ENCODE measurements around the gene SENP3.

Gene SENP3

DNA sequence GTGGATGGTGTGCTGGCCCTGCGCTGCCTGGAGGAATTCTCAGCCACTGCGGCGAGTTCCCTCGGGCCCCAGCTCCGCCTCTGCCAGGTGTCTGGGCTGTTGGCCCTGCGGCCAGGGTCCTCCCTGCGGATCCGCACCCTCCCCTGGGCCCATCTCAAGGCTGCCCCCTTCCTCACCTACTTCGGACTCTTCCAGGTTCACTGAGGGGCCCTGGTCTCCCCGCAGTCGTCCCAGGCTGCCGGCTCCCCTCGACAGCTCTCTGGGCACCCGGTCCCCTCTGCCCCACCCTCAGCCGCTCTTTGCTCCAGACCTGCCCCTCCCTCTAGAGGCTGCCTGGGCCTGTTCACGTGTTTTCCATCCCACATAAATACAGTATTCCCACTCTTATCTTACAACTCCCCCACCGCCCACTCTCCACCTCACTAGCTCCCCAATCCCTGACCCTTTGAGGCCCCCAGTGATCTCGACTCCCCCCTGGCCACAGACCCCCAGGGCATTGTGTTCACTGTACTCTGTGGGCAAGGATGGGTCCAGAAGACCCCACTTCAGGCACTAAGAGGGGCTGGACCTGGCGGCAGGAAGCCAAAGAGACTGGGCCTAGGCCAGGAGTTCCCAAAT lies 4.5 kb upstream of the SENP3 start:
- no peak for DNase-seq

- DNase-seq = peak; percentile 63
These were observed 3.8 kb upstream of the SENP3 start for GRCh38 chr17:7557775-7558543.

DNA sequence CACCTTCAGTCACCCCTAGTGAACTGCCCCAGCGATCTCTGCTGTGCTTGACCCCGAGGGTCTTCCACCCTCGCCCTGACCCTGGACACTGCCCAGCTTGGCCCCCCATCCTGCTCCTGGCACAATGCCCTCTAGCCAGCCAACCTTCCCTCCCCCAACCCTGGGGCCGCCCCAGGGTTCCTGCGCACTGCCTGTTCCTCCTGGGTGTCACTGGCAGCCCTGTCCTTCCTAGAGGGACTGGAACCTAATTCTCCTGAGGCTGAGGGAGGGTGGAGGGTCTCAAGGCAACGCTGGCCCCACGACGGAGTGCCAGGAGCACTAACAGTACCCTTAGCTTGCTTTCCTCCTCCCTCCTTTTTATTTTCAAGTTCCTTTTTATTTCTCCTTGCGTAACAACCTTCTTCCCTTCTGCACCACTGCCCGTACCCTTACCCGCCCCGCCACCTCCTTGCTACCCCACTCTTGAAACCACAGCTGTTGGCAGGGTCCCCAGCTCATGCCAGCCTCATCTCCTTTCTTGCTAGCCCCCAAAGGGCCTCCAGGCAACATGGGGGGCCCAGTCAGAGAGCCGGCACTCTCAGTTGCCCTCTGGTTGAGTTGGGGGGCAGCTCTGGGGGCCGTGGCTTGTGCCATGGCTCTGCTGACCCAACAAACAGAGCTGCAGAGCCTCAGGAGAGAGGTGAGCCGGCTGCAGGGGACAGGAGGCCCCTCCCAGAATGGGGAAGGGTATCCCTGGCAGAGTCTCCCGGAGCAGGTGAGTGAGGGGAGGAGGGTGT lies 3.0 kb upstream of the SENP3 start, which contains the start of gene TNFSF13:
TSS of gene TNFSF13 (plus strand) at position 207 of the 776 bp plus-strand sequence. CDS start at position 497, 290 bp downstream.
- DNase-seq = no peak

- no peak for DNase-seq
These were observed 2.2 kb upstream of the SENP3 start for GRCh38 chr17:7559320-7560171.

- peak; percentile 77 for DNase-seq
These were observed 1.3 kb upstream of the SENP3 start for GRCh38 chr17:7560172-7561027.

GRCh38 chr17:7561028-7561575 lies 617 bp upstream of the SENP3 start:
- DNase-seq = peak; percentile 90

- no peak for DNase-seq
These were observed 488 bp downstream of the SENP3 start for GRCh38 chr17:7562208-7562605.

GRCh38 chr17:7563115-7563869 lies 1.6 kb downstream of the SENP3 start:
- no peak for DNase-seq

DNA sequence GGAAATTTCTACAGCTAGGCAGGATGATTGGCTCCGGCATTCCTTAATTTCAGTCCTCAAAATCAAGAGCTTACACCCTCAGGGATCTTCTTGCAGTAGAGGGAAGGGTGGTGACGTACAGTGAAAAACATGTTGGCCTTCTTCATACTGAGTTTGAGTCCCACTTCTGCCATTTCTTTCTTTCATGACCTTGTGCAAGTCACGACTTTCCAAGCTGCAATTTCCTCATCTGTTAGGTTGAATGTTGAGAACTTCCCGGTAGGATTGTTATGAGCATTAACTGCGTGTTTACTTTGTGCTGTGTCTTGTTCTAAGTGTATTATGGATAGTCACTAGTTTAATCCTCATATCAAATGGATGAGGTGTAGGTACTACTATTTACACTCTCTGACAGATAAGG lies 7.9 kb downstream of the SENP3 start:
- DNase-seq = no peak

- DNase-seq = no peak
These were observed 8.6 kb downstream of the SENP3 start for GRCh38 chr17:7570351-7570750.

GRCh38 chr17:7572338-7572587 lies 10.5 kb downstream of the SENP3 start:
- DNase-seq = no peak

- peak; percentile 99 for DNase-seq
These were observed 11.0 kb downstream of the SENP3 start for GRCh38 chr17:7572588-7573323.

GRCh38 chr17:7573324-7574080 lies 11.8 kb downstream of the SENP3 start:
- DNase-seq = peak; percentile 47

DNA sequence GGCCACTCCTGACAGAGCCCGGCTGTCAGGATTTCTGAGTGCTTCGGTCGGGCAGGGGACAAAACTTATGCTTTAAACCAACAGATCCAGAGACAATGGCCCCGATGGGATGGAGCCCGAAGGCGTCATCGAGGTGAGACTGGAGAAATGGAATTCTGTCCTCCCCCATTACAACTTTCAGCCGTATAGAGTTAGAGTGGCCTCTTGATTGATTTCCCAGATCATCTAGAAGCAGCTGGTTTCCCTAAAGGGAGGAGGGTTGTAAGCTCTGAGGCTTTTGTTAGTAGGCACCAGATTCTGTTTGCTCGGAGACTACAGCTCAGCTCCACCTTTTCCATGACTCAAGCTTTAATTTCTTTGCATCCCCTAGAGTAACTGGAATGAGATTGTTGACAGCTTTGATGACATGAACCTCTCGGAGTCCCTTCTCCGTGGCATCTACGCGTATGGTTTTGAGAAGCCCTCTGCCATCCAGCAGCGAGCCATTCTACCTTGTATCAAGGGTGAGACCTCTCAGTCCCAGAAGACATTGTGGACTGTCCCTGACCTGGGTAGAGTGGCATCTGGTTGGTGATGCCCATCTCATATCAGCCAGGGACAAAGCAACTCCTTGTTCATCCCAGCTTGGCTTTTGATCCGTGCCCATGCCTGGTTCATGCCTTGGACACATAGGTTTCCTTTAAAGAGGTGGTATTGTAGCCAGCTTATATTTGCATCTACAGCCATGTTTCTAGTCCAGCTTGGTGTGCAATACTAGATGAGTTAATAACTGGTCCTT lies 12.6 kb downstream of the SENP3 start:
- DNase-seq = no peak

DNA sequence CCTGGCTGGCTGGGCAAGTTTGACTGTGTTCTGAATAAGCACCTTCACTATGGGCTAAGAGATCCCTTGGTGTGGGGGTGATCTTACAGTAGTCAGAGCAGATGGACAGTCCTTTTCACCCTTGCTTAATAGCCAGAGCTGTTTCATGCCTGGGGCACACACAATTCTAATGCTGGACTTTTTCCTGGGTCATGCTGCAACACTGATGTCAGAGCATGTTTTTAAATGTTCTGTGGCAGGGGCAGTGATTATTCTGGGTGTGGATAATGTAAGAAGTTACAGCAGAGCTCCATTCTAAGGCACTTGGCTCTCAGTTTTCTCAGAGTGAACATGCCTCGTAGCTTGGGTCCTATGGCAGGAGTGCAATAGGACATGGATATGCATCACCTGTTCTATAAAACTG lies 13.8 kb downstream of the SENP3 start:
- DNase-seq = no peak

- no peak for DNase-seq
These were observed 14.2 kb downstream of the SENP3 start for GRCh38 chr17:7575959-7576358.

DNA sequence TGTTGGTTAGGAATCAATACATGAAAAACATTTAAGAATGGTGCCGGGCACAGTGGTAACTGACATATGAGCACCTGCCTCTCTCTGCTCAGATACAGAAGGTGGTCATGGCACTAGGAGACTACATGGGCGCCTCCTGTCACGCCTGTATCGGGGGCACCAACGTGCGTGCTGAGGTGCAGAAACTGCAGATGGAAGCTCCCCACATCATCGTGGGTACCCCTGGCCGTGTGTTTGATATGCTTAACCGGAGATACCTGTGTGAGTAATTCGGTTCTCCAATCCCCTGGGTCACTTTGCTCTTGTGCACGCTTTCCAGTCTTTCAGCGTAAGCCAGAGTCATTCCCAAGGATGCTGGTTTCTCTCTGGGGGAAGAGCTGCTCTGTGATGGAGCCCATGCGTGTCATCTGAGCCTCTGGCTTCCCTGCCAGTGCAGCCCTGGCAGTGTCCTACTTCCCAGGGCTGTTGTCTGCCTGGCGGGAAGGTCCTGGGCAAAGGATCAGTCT lies 14.8 kb downstream of the SENP3 start:
- no peak for DNase-seq
